Fibroblast of mammary gland (primary cell): ENCODE data around the gene AIPL1.

Experiments
- DNase-seq: peaks from one replicate; pipeline ENCODE4 v3.0.0-alpha.2; 2010; ENCODE audit warnings: low read depth
- H3K4me3 ChIP-seq: 2 replicates; pipeline ENCODE4 v1.5.1; 2011; ENCODE audit warnings: low read depth, mild to moderate bottlenecking, low read length, moderate library complexity; ENCODE audit not compliant: control insufficient read depth
- TF ChIP-seq, protein P1 (sequence below): conservative IDR thresholded peaks from 2 replicates; pipeline ENCODE4 v1.5.1; 2011; ENCODE audit warnings: low read depth, low read length, inconsistent platforms; ENCODE audit not compliant: control insufficient read depth, insufficient read depth

The AIPL1 gene

DNA sequence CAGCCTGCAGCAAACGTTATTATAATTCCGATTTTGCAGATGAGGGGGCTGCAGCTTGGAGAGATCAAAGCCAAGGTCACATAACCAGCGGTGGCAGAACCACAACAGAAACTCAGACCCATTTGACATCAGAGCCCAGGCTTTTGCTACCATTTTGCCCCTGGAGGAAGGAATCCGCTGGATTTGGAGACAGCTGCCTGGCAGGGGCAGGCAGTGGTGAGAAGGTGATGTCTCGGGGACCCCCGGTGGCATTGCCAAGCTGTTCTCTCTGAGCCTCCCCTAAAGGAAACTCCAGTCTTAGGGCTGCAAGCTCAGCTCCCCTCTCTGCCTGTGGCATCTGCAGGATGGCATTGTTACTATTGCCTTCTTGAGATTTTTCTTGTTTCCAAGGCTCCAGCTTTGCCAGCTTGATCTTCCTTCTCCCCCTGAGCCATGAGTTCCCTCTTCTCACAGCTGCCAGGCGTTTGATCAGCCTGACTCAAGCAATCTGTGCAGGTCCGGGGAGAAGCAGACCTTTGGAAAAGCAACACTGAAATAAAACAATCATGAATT is 40.8 kb downstream of the AIPL1 start:
- TF ChIP-seq, protein P1, sequence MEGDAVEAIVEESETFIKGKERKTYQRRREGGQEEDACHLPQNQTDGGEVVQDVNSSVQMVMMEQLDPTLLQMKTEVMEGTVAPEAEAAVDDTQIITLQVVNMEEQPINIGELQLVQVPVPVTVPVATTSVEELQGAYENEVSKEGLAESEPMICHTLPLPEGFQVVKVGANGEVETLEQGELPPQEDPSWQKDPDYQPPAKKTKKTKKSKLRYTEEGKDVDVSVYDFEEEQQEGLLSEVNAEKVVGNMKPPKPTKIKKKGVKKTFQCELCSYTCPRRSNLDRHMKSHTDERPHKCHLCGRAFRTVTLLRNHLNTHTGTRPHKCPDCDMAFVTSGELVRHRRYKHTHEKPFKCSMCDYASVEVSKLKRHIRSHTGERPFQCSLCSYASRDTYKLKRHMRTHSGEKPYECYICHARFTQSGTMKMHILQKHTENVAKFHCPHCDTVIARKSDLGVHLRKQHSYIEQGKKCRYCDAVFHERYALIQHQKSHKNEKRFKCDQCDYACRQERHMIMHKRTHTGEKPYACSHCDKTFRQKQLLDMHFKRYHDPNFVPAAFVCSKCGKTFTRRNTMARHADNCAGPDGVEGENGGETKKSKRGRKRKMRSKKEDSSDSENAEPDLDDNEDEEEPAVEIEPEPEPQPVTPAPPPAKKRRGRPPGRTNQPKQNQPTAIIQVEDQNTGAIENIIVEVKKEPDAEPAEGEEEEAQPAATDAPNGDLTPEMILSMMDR = no peak
- H3K4me3 ChIP-seq = no peak overlapping the region
- no peak for DNase-seq

DNA sequence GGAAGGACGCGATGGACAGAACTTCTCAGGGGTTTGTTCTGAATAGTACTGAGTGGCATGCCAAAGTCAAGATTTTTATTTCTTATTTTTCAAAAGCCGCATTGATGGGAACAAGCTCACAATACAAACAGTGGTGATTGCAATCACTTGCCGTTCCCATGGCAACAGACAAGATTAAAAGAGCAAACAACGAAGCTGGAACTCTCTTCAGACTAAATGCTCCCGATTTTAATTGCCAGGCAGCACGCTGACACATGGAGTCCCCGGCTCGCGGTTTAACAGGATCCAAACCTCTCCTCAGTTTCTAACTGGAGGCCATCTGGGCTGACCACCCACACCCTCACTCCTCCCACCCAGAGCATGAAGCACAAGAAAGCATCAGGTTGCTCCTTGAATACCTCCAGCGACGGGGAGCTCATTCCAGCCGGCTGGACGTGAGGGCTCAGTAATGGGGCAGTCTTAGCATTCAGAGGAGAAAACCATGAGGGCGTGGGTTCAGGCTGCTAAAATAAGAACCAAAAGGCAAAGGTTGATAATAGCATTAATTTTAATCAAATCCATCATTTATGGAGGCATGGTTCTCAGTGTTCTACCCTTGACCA is 41.5 kb downstream of the AIPL1 start:
- DNase-seq = no peak

DNA sequence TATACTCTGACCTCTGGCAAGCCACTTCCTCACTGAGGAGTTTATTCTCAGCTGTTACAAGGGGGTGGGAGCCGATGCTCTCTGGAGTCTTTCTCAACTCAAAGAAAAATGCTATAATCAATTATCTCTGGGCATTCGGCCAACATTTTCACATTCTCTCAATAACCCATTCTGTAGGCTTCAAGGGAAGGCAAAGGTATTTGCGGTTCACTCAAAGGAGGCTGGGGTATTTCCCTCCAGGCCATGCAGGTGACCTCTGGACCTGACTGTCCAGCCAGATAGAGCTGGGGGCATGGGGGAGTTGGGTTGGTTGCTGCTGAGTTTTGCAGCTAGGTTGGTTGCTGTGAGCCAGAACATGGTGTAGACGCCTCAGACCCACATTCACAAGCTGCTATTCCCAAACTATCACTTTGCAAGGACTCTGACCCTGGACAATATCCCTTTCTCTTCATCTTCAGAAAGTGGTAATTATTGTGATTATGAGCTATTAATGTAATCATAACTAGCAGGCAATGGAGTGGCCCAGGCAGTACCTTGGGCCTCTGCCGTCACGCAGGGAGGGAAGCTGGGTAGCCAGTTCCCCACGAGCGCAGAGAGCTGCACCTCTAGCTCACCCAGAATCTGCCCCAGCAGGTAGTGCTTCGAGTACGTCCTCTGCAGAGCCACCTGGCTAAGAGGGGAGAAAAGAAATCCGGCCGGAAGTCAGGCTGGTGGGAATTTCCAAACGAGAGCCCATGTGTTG is 42.1 kb downstream of the AIPL1 start:
- TF ChIP-seq, protein P1 = no peak
- DNase-seq = no peak
- H3K4me3 ChIP-seq = no peak overlapping the region

More for the DNA sequence above, 41.5 kb downstream of the AIPL1 start:
- TF ChIP-seq, protein P1 = no peak
- H3K4me3 ChIP-seq = no peak overlapping the region

DNA sequence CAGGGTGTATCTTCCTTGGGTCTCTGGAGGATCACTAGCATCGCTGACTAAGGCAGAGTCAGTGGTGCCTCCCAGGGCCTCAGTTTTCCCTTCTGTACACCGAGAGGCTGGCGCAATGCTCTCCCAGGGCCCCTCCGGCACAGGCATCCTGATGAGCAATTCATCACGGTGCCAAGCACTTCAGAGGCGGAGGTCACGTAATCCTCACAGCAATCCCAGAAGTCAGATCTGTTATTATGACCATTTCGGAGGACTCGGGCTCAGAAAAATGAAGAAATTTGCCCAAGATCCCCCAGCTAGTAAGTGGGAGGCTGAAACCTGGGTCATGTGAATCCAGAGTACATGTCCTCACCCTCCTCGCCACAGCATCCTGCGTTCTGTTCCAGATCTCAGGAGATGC is 46.5 kb downstream of the AIPL1 start:
- TF ChIP-seq, protein P1 = no peak
- H3K4me3 ChIP-seq = no peak overlapping the region
- DNase-seq = no peak

DNA sequence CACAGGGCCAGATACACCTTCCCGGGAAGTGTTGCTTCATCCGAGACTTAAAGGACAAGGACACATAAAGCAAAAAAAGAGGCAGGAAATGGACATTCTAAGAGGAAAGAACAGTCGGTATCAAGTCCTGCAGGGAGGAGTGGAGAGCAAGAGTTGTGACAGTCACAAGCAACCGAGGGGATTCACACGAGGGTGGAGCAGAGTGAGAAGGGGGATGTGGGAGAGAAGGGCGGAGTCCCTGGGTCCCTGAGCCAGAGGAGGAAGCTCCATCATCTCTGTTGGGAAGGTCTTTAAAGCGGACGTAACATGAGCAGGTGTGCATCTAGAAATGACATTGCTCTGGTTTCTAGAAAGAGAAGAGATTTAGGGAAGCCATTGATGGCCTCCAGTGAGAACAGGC is 47.1 kb downstream of the AIPL1 start:
- no peak for DNase-seq
- TF ChIP-seq, protein P1 = no peak
- H3K4me3 ChIP-seq = no peak overlapping the region

DNA sequence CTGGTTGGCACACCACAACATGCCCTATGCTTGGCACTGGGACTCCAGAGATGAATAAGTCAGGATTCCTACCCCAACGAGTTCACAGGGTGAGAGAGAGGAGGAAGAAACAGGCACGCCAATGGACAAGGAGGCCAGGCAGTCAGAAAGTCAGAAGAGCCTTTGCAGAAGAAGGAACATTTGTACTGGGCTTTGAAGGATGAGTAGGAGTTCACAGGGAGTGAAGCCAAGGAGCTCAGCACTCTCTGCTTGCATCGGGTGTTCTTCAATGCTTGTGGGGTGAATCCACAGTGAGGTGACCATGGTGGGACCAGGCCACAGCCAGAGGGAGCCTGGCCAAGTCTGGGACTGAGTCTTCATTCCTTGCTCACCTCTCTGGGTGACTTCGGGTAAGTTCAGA is 47.5 kb downstream of the AIPL1 start:
- TF ChIP-seq, protein P1 = no peak
- no peak for DNase-seq
- H3K4me3 ChIP-seq = no peak overlapping the region
